Spleen (tissue), 7 donors: Measurements from ENCODE around the gene RGS17.

Source experiments
- CTCF ChIP-seq, 11 experiments: fragments of 200-600 bp in 7 of 11; fragments of 450-650 bp in 4 of 11; sonication (generic) in 4 of 11; IDR thresholded peaks in 8 of 11; conservative IDR thresholded peaks in 3 of 11; 1 replicate in 7 of 11; 2 replicates in 4 of 11; pipeline versions ENCODE4 v1.4.0 to v1.8.0; 2016 to 2021; ENCODE audit warnings: antibody characterized with exemption in 11 of 11, inconsistent platforms in 4 of 11, mild to moderate bottlenecking in 1 of 11
- POLR2A ChIP-seq, 3 donors: fragments of 450-650 bp; IDR thresholded peaks; one replicate each; pipeline ENCODE4 v1.5.1; 2017; ENCODE audit warnings: antibody characterized with exemption in 3 of 3, mild to moderate bottlenecking in 1 of 3
- POLR2AphosphoS5 ChIP-seq, 3 donors: sonication (generic); formaldehyde crosslinking; IDR thresholded peaks; one replicate each; pipeline ENCODE4 v1.5.1; 2017; ENCODE audit warnings: antibody characterized with exemption in 3 of 3
- donor health status: DM: no; HTN: no; CAD: no; lungs with moderate emphysema.
- donor health status: DM: no; HTN: no; CAD: no.
- donor health status: DM: no; HTN: no; CAD: no.

DNA sequence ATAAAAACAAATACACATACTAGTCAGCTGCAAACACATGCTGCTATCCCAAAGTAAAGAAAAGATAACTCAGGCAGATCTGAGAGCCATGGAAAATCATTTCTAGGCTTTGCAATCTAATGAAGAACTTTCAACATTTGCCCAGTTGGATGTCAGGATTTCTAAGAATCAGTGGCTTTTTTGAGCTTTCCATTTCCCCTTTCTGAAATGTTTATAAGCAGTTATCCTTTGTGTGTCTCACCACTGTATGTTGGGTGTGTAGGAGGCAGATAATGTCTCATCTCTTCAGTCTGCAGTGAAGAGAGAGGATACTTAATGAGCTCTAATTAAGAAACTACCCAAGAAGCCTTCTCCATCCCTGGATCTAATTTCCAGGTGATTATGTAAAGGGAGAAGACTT lies 43.6 kb downstream of the RGS17 start:
- no peak for TF ChIP-seq POLR2A (IDR thresholded peaks at IDR 0.05)
- no peak for TF ChIP-seq CTCF (IDR thresholded peaks at IDR 0.05 in 8 of 11, conservative IDR thresholded peaks at IDR 0.05 in 3 of 11)
- TF ChIP-seq POLR2AphosphoS5 (IDR thresholded peaks at IDR 0.05) = no peak
